Natural killer cell (primary cell): ENCODE data around the gene MRM3. TPM values are rescaled to one million over a fixed set of nuclear protein-coding genes. Genes with fewer than 3 reads are reported as not detected.
A peak's percentile ranks its signal among the peaks of the same experiment; 100 is the strongest.
"Not testable (repeated sequence)": the region's sequence is repeated elsewhere in the genome, so short reads cannot be mapped to it uniquely, and the experiment has no call there.

Experiments
- ATAC-seq, 3 donors: fragments of 150-1000 bp in 2 of 3; fragments of 200-7000 bp in 1 of 3; cut with Tn5 transposase; 1 replicate in 1 of 3; 2 replicates in 2 of 3; pipeline ENCODE4 v1.10.0; 2021; ENCODE audit warnings: mild to moderate bottlenecking in 2 of 3, moderate library complexity in 2 of 3
- DNase-seq, 2 donors: peaks; one replicate each; pipeline versions ENCODE4 v3.0.0 to v3.0.0-alpha.2; 2013 to 2021; ENCODE audit warnings: mixed read lengths in 1 of 2
- H3K27ac ChIP-seq: one replicate; pipeline ENCODE4 v1.5.1; 2013; ENCODE audit warnings: mild to moderate bottlenecking, low read length
- H3K27me3 ChIP-seq: one replicate; pipeline ENCODE4 v1.6.1; 2013; ENCODE audit warnings: low read length; ENCODE audit not compliant: control insufficient read depth, insufficient read depth
- H3K36me3 ChIP-seq: one replicate; pipeline ENCODE4 v1.6.1; 2013; ENCODE audit warnings: low read length; ENCODE audit not compliant: control insufficient read depth, insufficient read depth
- H3K4me1 ChIP-seq: one replicate; pipeline ENCODE4 v1.6.1; 2013; ENCODE audit warnings: low read length; ENCODE audit not compliant: control insufficient read depth, insufficient read depth
- H3K4me3 ChIP-seq: one replicate; pipeline ENCODE4 v1.5.1; 2013; ENCODE audit warnings: low read length
- H3K9me3 ChIP-seq: one replicate; pipeline ENCODE4 v1.6.1; 2013; ENCODE audit warnings: low read length; ENCODE audit not compliant: control insufficient read depth, insufficient read depth
- H3K27ac Mint-ChIP-seq, 2 donors: one replicate each; pipeline ENCODE4 v1.8.0; 2022; ENCODE audit warnings: mild to moderate bottlenecking in 2 of 2, mixed read lengths in 2 of 2, moderate library complexity in 1 of 2
- H3K27me3 Mint-ChIP-seq, 2 donors: one replicate each; pipeline ENCODE4 v1.8.0; 2022; ENCODE audit warnings: low read depth in 2 of 2, mixed read lengths in 2 of 2
- H3K36me3 Mint-ChIP-seq: one replicate; pipeline ENCODE4 v1.8.0; 2022; ENCODE audit warnings: mixed read lengths
- H3K4me1 Mint-ChIP-seq, 2 donors: one replicate each; pipeline ENCODE4 v1.8.0; 2022; ENCODE audit warnings: mixed read lengths in 2 of 2
- H3K4me3 Mint-ChIP-seq: one replicate; pipeline ENCODE4 v1.8.0; 2022; ENCODE audit warnings: mild to moderate bottlenecking, moderate library complexity, mixed read lengths
- H3K9me3 Mint-ChIP-seq, 2 donors: one replicate each; pipeline ENCODE4 v1.8.0; 2022; ENCODE audit warnings: mixed read lengths in 2 of 2
- WGBS: methylation state at CpG from one replicate; pipeline ENCODE4 v1.1.7; 2013; ENCODE audit warnings: missing lambda C conversion rate; ENCODE audit not compliant: insufficient coverage; 5-methylcytosine and 5-hydroxymethylcytosine counted together
- intact Hi-C: fragments of 100-400 bp; cut with micrococcal nuclease; formaldehyde crosslinking; loops from one replicate; pipeline ENCODE4 v1.14.2; 2022
- total RNA-seq, 4 donors: library from RNA; stranded (reverse); fragments of 120-200 nt in 1 of 4; gene quantifications; one replicate each; pipeline versions ENCODE4 v1.2.3 to v1.2.4, GENCODE V29; 2013 to 2022
- TF ChIP-seq, protein P1 (sequence below): fragments of 200-600 bp; IDR thresholded peaks from one replicate; pipeline ENCODE4 v1.8.0; 2022; ENCODE audit warnings: antibody characterized with exemption

MRM3 gene
- total RNA-seq, 3 donors from 2014 or later (not counting 1 experiment from before 2014, with no cell fraction given) = 24.3 to 32.2 (median 31.9) TPM

DNA sequence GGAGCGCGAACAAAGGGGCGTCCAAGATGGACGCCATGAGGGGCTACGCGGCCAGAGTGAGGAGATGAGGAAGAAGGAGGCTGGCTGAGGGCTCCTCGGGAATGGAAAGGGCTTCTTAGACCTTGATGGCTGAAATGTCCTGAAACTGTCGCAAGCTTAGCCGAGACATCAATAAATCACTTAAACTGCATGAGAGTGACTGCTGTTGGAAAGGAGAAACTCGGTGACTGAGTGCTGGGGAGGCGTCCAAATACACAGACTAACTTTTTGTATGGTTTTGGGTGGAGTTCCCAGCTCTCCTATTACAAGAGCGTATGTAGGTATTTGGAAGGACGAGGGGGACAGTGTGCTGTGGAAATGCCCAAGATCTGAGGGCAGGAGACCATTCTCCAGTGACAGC, 28.7 kb upstream of the MRM3 start:
- DNase-seq = no peak
- no peak for ATAC-seq
- no peak overlapping the region for H3K27ac ChIP-seq
- H3K36me3 ChIP-seq = no peaks in the 10 kb centered on the region
- H3K9me3 ChIP-seq = no peaks in the 10 kb centered on the region
- TF ChIP-seq, protein P1, sequence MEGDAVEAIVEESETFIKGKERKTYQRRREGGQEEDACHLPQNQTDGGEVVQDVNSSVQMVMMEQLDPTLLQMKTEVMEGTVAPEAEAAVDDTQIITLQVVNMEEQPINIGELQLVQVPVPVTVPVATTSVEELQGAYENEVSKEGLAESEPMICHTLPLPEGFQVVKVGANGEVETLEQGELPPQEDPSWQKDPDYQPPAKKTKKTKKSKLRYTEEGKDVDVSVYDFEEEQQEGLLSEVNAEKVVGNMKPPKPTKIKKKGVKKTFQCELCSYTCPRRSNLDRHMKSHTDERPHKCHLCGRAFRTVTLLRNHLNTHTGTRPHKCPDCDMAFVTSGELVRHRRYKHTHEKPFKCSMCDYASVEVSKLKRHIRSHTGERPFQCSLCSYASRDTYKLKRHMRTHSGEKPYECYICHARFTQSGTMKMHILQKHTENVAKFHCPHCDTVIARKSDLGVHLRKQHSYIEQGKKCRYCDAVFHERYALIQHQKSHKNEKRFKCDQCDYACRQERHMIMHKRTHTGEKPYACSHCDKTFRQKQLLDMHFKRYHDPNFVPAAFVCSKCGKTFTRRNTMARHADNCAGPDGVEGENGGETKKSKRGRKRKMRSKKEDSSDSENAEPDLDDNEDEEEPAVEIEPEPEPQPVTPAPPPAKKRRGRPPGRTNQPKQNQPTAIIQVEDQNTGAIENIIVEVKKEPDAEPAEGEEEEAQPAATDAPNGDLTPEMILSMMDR = no peak
- peaks cover 19% of the 10 kb centered on the region for H3K4me1 ChIP-seq
- no peak overlapping the region for H3K4me3 ChIP-seq
- Mint-ChIP-seq H3K36me3 (no peaks in the 10 kb centered on the region), H3K9me3 (no peaks in the 10 kb centered on the region), H3K4me1 (peaks cover 17 to 36% of the 10 kb centered on the region in 2 donors), H3K4me3 (peak overlapping the region; percentile 78), H3K27me3 (no peaks in the 10 kb centered on the region), H3K27ac (peak overlapping the region in 1 of 2 donors; percentile 39)
- intact Hi-C loops = no loop called here
- no peaks in the 10 kb centered on the region for H3K27me3 ChIP-seq
- WGBS = 94% methylated on average over 12 of the region's 13 CpGs

DNA sequence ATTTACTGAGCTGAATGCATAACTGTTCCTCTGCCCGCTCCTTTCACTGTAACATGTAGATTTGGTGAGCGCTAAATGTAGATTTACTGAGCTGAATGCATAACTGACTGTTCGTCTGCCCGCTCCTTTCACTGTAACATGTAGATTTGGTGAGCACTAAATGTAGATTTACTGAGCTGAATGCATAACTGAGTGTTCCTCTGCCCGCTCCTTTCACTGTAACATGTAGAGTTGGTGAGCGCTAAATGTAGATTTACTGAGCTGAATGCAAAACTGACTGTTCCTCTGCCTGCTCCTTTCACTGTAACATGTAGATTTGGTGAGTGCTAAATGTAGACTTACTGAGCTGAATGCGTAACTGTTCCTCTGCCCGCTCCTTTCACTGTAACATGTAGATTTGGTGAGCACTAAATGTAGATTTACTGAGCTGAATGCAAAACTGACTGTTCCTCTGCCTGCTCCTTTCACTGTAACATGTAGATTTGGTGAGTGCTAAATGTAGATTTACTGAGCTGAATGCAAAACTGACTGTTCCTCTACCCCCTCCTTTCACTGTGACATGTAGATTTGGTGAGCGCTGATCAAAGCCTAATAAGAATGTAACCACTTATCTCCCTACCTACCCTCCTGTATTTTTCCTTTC, 26.7 kb upstream of the MRM3 start:
- WGBS = 97% methylated on average over 9 of the region's 9 CpGs

DNA sequence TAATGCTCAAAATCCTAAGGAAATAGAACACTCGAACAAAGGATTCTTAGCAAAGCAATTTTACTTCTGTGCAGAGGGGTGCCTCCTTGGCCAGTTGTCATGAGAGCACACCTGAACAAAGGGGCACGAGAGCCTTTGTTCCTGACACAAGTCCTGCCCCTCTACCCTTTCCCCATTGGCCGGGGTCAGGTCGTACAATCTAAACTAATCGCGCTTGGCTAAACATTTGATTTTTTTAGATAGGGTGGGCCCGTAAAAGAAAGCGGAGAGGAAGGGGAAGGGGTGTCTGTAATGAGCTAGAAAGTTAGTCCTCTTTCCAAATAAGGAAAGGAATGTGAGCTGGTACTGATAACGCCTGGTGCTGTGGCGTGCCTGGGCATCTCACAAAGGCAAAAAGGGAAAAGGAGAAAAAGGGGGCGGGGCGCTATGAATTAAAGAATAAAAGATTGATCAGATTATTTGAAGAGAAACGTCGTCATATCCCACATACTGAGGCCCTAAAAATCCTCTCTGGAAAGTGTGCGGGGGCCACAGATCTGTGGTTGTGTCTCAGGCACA, 26.1 kb upstream of the MRM3 start:
- H3K27me3 Mint-ChIP-seq, H3K4me3 ChIP-seq, H3K36me3 Mint-ChIP-seq, ATAC-seq, DNase-seq, H3K9me3 Mint-ChIP-seq, H3K27ac Mint-ChIP-seq, intact Hi-C loops, H3K27me3 ChIP-seq, H3K27ac ChIP-seq, H3K4me3 Mint-ChIP-seq, H3K9me3 ChIP-seq: not testable (repeated sequence)
- 97% methylated on average over 13 of the region's 15 CpGs for WGBS
- Histone ChIP-seq H3K36me3 (peaks cover 20% of the 10 kb centered on the region), H3K4me1 (peaks cover 12% of the 10 kb centered on the region)
- peaks cover 6 to 16% of the 10 kb centered on the region in 2 donors for H3K4me1 Mint-ChIP-seq

More for the DNA sequence above, 26.7 kb upstream of the MRM3 start:
- H3K4me3 Mint-ChIP-seq, H3K27me3 ChIP-seq, DNase-seq, intact Hi-C loops, ATAC-seq, H3K27me3 Mint-ChIP-seq, H3K27ac ChIP-seq, H3K9me3 ChIP-seq, H3K36me3 Mint-ChIP-seq, H3K9me3 Mint-ChIP-seq, H3K4me3 ChIP-seq: not testable (repeated sequence)
- peaks cover 18% of the 10 kb centered on the region for H3K4me1 ChIP-seq
- Mint-ChIP-seq H3K27ac (peak overlapping the region in 1 of 2 donors; percentile 44), H3K4me1 (peaks cover 13 to 23% of the 10 kb centered on the region in 2 donors)
- H3K36me3 ChIP-seq = peaks cover 16% of the 10 kb centered on the region

DNA sequence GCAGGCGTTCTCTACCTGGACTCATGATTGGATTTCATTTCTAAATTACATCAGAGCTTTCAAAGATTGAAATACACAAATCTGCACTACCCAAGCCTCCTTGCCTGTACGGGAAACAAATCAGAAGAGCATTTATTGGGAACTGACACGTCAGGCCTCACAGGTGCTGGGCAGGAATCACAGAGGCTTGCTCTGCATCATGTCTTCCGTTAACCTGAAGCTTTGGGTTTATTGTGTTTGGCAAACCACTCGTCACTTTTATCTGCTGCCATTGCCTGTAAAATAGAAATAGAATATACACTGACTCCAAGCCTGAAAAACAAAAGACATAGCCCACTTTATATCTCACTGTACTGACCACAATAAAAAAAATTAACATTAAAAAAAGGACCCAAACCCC, 22.2 kb upstream of the MRM3 start:
- no peak overlapping the region for H3K4me3 ChIP-seq
- TF ChIP-seq, protein P1 = no peak
- H3K27me3 Mint-ChIP-seq = no peaks in the 10 kb centered on the region
- no peaks in the 10 kb centered on the region for H3K27me3 ChIP-seq
- no peaks in the 10 kb centered on the region for H3K9me3 ChIP-seq
- ATAC-seq (no peak), DNase-seq (no peak)
- H3K27ac ChIP-seq = no peak overlapping the region
- intact Hi-C loops = no loop called here
- H3K4me1 ChIP-seq = no peaks in the 10 kb centered on the region
- peaks cover 13% of the 10 kb centered on the region for H3K36me3 Mint-ChIP-seq
- no peaks in the 10 kb centered on the region for H3K9me3 Mint-ChIP-seq
- WGBS = 100% methylated on average over 4 of the region's 5 CpGs
- peaks cover 31% of the 10 kb centered on the region for H3K36me3 ChIP-seq
- no peaks in the 10 kb centered on the region for H3K4me1 Mint-ChIP-seq
- H3K4me3 Mint-ChIP-seq = no peak overlapping the region
- H3K27ac Mint-ChIP-seq = no peak overlapping the region
